HG02885 (cell line): ENCODE results near the gene CLIP1.
A peak's percentile ranks its signal among the peaks of the same experiment; 100 is the strongest.
"Not testable (repeated sequence)": the region's sequence is repeated elsewhere in the genome, so short reads cannot be mapped to it uniquely, and the experiment has no call there.

ENCODE experiments used
- ATAC-seq: cut with Tn5 transposase; IDR thresholded peaks from one replicate; pipeline ENCODE4 v1.9.1; 2021; ENCODE audit warnings: mild to moderate bottlenecking; ENCODE audit not compliant: unreplicated experiment, poor library complexity

The CLIP1 gene

DNA sequence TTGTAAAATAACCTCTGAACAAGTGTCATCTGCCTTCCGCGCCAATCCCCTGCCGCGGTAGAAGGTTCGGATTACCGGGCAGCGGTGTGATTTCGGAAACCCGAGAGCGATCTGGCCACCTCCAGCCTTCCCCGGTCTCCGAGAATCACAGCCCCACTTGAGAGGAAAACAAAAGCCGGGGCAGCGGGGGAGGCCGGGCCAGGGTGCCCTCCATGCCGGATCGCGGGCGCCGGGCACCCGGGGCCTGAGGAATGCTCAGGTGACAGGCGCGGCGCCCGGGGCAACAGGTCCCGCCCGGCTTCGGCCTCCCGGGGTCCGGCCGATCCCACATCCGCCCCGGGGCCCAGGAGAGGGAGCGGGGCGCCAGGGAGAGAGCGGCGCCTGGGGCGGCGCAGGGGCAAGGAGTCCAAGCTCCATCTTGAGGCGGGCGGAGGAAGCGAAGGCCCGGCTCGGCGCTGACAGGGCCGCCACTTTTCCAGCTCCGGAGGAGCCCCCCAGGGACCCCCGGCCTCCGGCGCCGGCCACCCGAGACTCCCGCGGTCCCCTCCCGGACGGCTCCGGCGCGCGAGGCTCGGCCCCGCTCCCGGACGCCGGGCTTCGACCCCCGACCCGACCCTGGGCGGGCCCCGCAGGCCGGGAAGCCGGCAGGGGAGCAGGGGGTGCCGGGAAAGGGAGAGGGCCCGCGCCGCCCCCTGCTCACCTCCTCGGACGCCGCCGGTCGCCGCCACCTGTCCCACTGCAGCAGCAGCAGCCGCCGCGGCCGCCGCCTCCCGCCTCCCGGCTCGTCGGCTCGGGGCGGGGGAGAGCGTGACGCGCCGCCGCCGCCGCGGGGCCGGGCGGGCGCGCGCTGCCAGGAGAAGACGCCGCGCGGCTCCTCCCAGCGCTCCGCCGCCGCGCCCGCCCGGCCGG lies at the start of gene CLIP1:
TSS of gene CLIP1 (minus strand) at position 849 of the 909 bp plus-strand sequence. CDS start 42,217 bp downstream, outside the sequence.
- ATAC-seq, result peak; percentile 69

DNA sequence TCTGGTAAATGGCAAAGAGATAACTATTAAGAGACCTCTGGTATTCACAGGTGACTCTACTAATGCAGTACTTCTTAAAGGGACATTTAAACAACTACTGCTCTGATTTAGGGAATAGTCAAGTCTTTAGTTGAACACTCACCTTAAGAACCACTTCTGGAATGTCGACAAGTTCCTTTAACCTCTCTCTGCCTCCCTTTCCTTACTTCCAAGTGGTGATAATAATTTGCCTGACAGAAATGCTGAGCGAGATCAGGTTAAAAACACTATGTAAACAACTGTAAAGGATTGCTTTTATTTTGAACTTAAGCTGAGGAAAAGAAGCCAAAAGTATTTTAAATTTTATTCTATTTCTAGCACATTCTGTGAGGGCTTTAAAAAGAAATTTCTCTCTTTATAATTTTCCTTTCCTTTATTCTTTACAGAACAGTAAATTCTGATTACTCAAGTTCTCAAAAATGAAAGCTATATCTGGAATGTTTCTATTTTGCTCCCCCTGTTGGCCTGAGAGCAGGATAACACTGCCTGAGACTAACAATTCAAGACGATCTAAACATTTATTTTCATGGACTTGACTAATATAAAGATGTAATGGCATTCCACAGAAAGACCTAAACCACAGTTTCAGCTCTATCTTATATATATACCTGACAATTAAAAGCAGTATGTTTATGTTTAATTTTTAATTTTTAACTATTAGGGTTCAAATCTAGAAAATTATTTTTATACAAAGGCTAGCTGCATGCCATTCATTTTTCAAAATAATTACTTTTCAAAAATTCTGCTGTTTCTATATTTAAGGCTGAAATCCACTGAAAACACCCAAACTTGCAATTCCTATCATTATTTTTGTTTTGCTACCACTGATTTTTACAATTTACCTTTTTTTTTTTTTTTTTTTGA lies 49.1 kb upstream of the CLIP1 start:
- ATAC-seq, result no peak

DNA sequence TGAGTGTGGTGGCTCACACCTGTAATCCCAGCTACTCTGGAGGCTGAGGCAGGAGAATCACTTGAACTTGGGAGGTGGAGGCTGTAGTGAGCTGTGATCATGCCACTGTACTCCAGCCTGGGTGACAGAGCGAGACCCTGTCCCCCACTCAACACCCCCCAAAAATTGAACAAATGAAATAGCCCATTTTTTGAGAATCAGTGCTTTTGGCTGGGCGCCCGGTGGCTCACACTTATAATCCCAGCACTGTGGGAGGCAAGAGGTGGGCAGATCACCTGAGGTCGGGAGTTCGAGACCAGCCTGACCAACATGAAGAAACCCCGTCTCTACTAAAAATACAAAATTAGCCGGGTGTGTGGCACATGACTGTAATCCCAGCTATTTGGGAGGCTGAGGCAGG lies 48.1 kb upstream of the CLIP1 start:
- ATAC-seq, result not testable (repeated sequence)

DNA sequence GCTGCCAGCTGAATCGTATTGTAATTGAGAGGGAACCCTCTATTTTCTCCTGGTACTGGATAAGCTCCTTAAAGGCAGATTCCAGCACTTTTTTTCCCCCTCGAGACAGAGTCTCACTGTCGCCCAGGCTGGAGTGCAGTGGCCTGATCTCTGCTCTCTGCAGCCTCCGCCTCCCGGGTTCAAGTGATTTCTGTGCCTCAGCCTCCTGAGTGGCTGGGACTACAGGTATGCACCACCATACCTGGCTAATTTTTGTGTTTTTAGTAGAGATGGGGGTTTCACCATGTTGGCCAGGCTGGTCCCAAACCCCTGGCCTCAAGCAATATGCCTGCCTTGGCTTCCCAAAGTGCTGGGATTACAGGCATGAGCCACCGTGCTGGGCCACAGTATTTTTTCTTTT lies 47.4 kb upstream of the CLIP1 start:
- not testable (repeated sequence) for ATAC-seq

DNA sequence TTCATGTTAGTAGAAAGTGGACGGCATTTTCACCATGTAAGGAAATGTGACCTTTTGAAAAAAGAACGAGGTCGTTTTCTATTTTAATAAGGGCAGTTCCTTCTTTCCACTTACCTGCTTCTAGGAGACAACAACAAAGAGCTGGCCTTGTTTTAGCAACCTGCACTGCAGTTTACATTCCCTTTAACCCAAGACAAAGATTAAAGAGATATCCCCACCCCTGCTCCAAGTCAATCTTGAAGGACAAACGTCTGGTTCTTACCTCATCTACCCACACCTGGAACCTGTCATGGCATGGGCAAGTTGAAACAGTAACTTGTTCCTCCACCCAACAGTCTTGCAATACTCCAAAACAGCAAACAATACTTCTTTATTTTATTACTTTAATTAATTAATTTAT lies 45.5 kb upstream of the CLIP1 start:
- ATAC-seq, result no peak

DNA sequence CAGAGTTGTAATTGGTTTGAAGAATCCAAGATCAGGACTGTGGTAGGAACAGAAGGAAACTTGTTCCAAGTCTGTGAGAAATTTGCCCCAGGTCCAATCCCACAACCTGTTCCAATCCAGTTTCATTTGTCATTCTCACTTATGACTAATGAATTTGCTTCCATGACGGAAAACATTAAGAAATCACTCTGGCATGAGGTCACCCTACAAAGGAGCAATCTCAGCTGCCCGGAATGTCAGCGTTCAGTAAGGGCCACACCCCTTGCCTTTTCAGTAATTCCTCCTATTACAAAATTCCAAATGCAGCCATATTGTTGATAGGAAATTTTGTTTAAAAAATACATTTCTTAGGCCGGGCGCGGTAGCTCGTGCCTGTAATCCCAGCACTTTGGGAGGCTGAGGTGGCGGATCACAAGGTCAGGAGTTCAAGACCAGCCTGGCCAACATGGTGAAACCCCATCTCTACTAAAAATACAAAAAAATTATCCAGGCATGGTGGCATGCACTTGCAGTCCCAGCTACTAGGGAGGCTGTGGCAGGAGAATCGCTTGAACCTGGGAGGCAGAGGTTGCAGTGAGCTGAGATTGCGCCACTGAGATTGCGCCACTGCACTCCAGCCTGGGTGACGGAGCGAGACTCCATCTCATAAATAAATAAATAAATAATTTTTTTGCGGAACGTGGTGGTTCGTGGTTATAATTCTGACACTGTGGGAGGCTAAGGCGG lies 42.0 kb upstream of the CLIP1 start:
- not testable (repeated sequence) for ATAC-seq

DNA sequence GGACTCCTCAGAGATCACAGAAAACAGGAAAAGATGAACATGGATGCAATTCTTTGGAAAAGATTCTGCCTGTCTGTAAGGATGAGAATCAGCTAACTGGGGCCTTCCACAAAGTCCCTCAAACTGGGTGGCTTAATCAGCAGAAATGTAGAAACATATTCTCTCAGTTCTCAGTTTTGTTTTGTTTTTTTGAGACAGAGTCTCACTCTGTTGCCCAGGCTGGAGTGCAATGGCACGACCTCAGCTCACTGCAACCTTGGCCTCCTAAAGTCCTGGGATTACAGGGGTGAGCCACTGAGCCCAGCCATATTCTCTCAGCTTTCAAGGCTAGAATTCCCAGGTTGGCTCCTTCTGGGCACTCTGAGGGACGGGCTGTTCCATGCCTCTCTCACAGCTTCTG lies 38.2 kb upstream of the CLIP1 start:
- no peak for ATAC-seq

DNA sequence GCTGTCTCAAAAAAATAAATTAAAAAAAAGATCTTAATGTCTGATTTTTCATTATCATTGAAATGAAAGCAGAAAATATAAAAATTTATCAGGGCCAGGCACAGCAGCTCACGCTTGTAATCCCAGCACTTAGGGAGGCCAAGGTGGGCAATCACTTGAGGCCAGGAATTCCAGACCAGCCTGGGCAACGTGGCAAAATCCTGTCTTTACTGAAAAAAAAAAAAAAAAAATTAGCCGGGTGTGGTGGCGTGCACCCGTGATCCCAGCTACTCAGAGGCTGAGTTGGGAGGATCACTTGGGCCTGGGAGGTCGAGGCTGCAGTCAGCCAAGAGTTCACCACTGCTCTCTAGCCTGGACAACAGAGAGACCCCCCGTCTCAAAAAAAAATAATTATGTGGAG lies 37.6 kb upstream of the CLIP1 start:
- no peak for ATAC-seq

DNA sequence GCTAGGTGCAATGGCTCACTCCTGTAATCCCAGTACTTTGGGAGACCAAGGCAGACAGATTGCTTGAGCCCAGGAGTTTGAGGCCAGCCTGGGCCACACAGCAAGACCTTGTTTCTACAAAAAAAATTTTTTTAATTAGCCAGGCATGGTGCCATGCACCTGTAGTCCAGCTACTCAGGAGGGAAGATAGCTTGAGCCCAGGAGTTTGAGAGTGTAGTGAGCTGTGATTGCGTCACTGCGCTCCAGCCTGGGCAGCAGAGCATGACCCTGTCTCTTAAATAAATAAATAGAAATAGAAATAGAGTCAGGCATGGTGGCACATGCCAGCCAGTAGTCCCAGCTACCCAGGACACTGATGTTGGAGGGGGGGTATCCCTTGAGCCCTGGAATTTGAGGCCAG lies 36.7 kb upstream of the CLIP1 start:
- no peak for ATAC-seq

DNA sequence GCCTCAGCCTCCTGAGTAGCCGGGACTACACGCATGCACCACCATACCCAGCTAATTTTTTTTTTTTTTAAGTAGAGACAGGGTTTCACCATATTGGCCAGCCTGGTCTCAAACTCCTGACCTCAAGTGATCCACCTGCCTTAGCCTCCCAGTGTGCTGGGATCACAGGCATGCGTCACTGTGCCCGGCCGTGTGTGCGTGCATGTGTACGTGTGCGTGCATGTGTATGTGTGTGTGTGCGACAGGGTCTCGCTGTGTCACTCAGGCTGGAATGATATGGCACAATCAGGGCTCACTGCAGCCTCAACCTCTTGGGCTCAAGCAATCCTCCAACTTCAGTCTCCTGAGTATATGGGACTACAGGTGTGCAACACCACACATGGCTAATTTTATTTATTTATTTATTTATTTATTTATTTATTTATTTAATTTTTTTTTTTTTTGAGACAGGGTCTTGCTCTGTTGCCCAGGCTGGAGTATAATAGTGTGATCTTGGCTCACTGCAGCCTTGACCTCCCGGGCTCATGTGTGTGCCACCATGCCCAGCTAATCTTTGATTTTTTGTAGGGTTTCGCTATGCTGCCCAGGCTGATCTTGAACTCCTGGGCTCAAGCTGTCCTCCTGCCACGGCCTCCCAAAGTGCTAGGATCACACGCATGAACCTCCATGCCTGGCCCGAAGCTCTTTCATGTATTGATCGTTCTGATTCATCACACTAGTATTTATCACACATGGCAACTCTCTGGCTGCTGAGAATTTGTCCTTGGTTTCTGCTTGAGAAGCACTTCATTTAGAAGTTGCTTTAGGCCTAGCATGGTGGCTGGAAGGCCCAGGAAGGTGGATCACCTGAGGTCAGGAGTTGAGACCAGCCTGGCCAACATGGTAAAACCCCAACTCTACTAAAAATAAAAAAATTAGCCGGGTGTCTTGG lies 35.9 kb upstream of the CLIP1 start:
- ATAC-seq, result no peak

DNA sequence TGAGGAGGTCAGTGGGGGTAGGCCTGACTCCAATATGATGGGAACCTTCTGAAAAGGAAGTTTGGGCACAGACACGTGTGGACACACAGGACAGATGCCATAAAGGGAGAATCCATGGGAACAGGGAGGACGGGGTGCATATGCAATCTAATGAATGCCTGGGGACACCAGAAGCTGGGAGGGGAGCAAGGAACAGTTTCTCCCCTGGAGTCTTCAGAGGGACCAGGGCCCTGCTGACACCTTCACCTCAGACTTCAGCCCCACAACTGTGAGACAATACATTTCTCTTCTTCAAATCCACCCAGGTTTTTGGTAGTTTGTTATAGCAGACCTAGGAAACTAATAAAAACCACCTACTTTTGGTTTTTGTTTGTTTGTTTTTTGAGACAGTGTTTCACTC lies 35.2 kb upstream of the CLIP1 start:
- no peak for ATAC-seq

DNA sequence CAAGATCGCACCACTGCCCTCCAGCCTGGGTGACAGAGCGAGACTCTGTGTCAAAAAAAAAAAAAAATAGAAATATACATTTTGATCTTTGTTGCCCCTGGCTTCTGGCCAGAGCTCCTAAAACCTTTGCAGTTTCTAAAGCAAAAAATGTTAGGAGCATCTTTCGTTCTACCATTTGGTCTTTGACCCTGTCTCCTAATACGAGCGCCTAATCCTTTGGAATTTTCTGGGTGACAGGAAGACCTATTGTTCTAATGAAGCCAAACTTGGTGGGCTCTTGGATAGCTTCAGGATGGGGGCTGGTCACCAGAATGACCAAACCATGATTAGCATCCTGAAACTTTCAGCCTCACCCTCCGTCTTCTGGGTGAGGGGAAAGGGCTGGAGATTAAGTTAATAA lies 32.3 kb upstream of the CLIP1 start:
- ATAC-seq, result no peak

DNA sequence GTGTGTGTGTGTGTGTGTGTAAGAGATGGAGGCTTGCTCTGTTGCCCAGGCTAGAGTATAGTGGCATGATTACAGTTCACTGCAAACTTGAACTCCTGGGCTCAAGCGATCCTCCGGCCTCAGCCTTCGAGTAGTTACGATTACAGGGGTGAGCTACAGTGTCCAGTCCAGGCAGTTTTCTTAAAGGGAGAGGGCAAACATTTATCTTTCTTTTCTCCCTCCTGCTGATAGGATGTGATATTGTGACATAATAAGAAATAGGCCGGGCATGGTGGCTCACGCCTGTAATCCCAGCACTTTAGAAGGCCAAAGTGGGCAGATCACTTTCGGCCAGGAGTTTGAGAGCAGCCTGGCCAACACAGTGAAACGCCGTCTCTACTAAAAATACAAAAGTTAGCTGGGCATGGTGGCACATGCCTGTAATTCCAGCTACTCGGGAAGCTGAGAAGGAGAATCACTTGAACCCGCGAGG lies 31.8 kb upstream of the CLIP1 start:
- ATAC-seq, result no peak

DNA sequence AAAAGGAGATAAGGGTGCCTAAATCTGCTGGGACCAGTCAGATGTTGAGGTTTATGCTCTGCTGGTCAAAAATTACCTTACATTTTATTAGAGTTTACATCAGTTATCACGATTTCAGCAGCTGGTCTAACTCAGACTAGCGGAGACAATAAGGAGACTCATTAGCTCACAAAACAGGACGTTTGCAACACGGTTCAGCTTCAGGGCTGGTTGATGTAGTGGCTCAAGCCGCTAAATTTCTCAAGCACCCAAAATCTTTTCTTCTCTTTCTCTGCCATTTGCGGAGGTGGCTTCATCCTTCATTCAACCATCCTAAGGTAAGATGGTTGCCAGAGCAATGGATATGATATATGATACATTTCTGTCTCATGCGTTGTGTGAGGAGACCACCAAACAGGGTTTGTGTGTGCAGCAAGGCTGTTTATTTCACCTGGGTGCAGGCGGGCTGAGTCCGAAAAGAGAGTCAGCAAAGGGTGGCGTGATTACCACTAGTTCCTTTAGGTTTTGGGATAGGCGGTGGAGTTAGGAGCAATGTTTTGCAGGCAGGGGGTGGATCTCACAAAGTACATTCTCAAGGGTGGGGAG lies 30.3 kb upstream of the CLIP1 start:
- ATAC-seq, result no peak

DNA sequence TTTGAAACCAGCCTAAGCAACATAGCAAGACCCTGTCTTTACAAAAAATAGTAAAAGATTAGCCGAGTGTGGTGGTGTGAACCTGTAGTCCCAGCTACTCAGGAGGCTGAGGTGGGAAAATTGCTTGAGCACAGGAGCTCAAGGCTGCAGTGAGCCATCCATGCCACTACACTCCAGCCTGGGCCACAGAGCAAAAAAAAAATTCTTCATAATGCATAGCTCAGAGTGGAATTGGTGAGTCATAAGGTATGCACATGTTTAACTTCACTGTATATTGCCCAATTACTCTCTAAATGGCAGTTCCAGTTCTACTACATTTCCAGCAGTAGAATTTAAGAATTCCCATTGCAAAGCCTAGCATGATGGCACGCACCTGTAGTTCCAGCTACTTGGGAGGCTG lies 26.8 kb upstream of the CLIP1 start:
- ATAC-seq, result no peak

DNA sequence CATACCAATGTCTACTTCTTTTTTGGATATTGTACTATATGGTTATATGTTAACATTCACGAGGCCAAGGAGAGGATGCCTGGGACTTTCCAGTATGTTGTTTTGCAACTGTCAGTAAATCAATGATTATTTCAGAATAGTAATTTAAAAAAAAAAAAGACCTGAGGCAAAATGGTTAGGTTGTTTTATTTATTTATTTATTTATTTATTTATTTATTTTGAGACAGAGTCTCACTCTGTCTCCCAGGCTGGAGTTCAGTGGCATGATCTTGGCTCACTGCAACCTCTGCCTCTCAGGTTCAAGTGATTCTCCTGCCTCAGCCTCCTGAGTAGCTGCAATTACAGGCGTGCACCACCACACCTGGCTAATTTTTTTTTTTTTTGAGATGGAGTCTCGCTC lies 25.4 kb upstream of the CLIP1 start:
- ATAC-seq, result not testable (repeated sequence)

DNA sequence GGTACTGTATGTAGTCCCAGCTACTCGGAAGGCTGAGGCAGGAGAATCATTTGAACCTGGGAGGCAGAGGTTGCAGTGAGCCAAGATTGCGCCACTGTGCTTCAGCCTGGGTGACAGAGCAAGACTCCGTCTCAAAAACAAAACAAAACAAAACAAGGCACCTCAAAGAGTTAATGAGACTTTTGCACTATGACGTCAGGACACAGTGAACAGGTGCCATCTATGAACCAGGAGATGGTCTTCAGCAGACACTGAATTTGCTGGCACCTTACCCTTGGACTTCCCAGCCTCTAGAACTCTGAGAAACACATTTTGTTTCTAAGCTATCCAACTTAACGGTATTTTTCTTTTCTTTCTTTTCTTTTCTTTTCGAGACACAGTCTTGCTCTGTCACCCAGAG lies 23.9 kb upstream of the CLIP1 start:
- not testable (repeated sequence) for ATAC-seq

DNA sequence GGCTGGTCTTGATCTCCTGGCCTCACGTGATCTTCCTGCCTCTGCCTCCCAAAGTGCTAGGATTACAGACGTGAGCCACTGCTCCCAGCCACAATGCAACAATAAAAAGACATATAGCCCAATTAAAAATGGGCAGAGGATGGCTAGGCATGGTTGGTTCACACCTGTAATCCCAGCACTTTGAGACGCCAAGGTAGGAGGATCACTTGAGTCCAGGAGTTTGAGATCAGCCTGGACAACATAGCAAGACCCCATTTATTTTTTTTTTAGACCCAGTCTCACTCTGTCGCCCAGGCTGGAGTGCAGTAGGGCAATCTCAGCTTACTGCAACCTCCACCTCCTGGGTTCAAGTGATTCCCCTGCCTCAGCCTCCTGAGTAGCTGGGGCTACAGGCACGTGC lies 21.6 kb upstream of the CLIP1 start:
- not testable (repeated sequence) for ATAC-seq

DNA sequence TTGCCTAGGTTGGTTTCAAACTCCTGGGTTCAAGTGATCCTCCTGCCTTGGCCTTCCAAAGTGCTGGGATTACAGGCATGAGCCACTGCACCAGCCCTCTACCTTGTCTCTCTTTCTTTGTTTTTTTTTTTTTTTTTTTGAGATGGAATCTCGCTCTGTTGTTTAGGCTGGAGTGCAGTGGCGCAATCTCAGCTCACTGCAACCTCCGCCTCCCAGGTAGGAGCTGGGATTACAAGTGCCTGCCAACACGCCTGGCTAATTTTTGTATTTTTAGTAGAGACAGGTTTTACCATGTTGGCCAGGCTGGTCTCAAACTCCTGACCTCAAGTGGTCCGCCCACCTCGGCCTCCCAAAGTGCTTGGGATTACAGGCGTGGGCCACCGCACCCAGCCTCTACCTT lies 16.4 kb upstream of the CLIP1 start:
- not testable (repeated sequence) for ATAC-seq
